Measurements from ENCODE around the gene COL7A1. TPM values are rescaled to one million over a fixed set of nuclear protein-coding genes. Genes with fewer than 3 reads are reported as not detected.

The COL7A1 gene
- 10 to 100 TPM in 5 of 7 donors, 1 to 10 TPM in 2; 8.6 to 33.7 (median 13.5) TPM for total RNA-seq
- polyA plus RNA-seq: 100 to 1,000 TPM in 2 of 3 donors, 10 to 100 TPM in 1; 39.7 to 144 (median 110) TPM
- long read RNA-seq, donor 1: 0 reads
- long read RNA-seq, donor 2: 0 reads

- DNase-seq: no peak
- H3K9me3 ChIP-seq: no peaks in the 10 kb centered on the region
- peaks cover 0 to 50% (median 16%) of the 10 kb centered on the region in 7 donors for H3K27me3 ChIP-seq (replicated peaks in 1 of 7)
- TF ChIP-seq POLR2AphosphoS5 (IDR thresholded peaks at IDR 0.05): peak in 2 of 3 donors; percentile 65 to 78
- TF ChIP-seq POLR2A (IDR thresholded peaks at IDR 0.05): no peak
- no peak for TF ChIP-seq CTCF (IDR thresholded peaks at IDR 0.05 in 8 of 11, conservative IDR thresholded peaks at IDR 0.05 in 3 of 11)
- peak within 1 kb of the TSS in 6 of 8 donors; percentile 3 to 52 (median 16) for H3K4me3 ChIP-seq
- peak within 1 kb of the TSS in 5 of 8 donors; percentile 48 to 79 (median 75) for H3K27ac ChIP-seq
- 3 to 26% (median 15%) methylated on average over 20 to 35 of the region's 35 CpGs for WGBS, 5 donors
- H3K4me1 ChIP-seq: peaks cover 0 to 46% (median 25%) of the 10 kb centered on the region in 6 donors
- intact Hi-C loops (cut with DNase I; ENCODE audit: low total_unique reads): no loop called here
- H3K36me3 ChIP-seq: peaks cover 0 to 36% (median 31%) of the 10 kb centered on the region in 6 donors
Measured at GRCh38 chr3:48595075-48595525, at the start of gene COL7A1. COL7A1 (minus strand) TSS chr3:48595329; CDS start chr3:48595159, 170 bp downstream.

GRCh38 chr3:48642605-48643004 lies 47.5 kb upstream of the COL7A1 start:
- Histone ChIP-seq H3K4me1 (no peaks in the 10 kb centered on the region), H3K4me3 (no peak overlapping the region), H3K36me3 (no peaks in the 10 kb centered on the region), H3K9me3 (no peaks in the 10 kb centered on the region), H3K27me3 (replicated peaks in 1 of 7) (peaks cover 0 to 6% (median 0%) of the 10 kb centered on the region in 7 donors), H3K27ac (no peak overlapping the region)
- WGBS, 5 donors: 89 to 95% (median 91%) methylated on average over 11 to 12 of the region's 12 CpGs
- DNase-seq: no peak
- TF ChIP-seq POLR2A (IDR thresholded peaks at IDR 0.05): no peak
- no peak for TF ChIP-seq POLR2AphosphoS5 (IDR thresholded peaks at IDR 0.05)
- no peak for TF ChIP-seq CTCF (IDR thresholded peaks at IDR 0.05 in 8 of 11, conservative IDR thresholded peaks at IDR 0.05 in 3 of 11)
- intact Hi-C loops (cut with DNase I; ENCODE audit: low total_unique reads): no loop called here

- peaks cover 0 to 6% (median 0%) of the 10 kb centered on the region in 7 donors for H3K27me3 ChIP-seq (replicated peaks in 1 of 7)
- H3K36me3 ChIP-seq: no peaks in the 10 kb centered on the region
- H3K27ac ChIP-seq: no peak overlapping the region
- no peak for DNase-seq
- H3K9me3 ChIP-seq: no peaks in the 10 kb centered on the region
- H3K4me3 ChIP-seq: no peak overlapping the region
- 87 to 97% (median 93%) methylated on average over 3 of the region's 3 CpGs for WGBS, 5 donors
- intact Hi-C loops (cut with DNase I; ENCODE audit: low total_unique reads): no loop called here
- H3K4me1 ChIP-seq: peaks cover under 1 to 9% (median 4%) of the 10 kb centered on the region in 6 donors
- TF ChIP-seq CTCF (IDR thresholded peaks at IDR 0.05 in 8 of 11, conservative IDR thresholded peaks at IDR 0.05 in 3 of 11) (no peak), POLR2AphosphoS5 (IDR thresholded peaks at IDR 0.05) (no peak), POLR2A (IDR thresholded peaks at IDR 0.05) (no peak)
Measured at GRCh38 chr3:48641396-48641795, 46.3 kb upstream of the COL7A1 start.

- Histone ChIP-seq H3K27me3 (replicated peaks in 1 of 7) (peaks cover 0 to 6% (median 0%) of the 10 kb centered on the region in 7 donors), H3K9me3 (no peaks in the 10 kb centered on the region), H3K4me1 (peaks cover 5 to 16% (median 14%) of the 10 kb centered on the region in 6 donors), H3K27ac (no peak overlapping the region), H3K36me3 (no peaks in the 10 kb centered on the region), H3K4me3 (no peak overlapping the region)
- TF ChIP-seq POLR2A (IDR thresholded peaks at IDR 0.05) (no peak), POLR2AphosphoS5 (IDR thresholded peaks at IDR 0.05) (no peak), CTCF (IDR thresholded peaks at IDR 0.05 in 8 of 11, conservative IDR thresholded peaks at IDR 0.05 in 3 of 11) (no peak)
- intact Hi-C loops (cut with DNase I; ENCODE audit: low total_unique reads): no loop called here
- no peak for DNase-seq
- WGBS, 5 donors: 86 to 91% (median 90%) methylated on average over 16 to 38 of the region's 38 CpGs
Measured at GRCh38 chr3:48639944-48640606, 44.9 kb upstream of the COL7A1 start.
